GM21529 (cell line): ENCODE data around the gene ARHGEF19.
"Not testable (repeated sequence)": the region's sequence is repeated elsewhere in the genome, so short reads cannot be mapped to it uniquely, and the experiment has no call there.

ENCODE experiments used
- ATAC-seq: cut with Tn5 transposase; IDR thresholded peaks from one replicate; pipeline ENCODE4 v1.9.1; 2021; ENCODE audit not compliant: unreplicated experiment

ARHGEF19 gene

DNA sequence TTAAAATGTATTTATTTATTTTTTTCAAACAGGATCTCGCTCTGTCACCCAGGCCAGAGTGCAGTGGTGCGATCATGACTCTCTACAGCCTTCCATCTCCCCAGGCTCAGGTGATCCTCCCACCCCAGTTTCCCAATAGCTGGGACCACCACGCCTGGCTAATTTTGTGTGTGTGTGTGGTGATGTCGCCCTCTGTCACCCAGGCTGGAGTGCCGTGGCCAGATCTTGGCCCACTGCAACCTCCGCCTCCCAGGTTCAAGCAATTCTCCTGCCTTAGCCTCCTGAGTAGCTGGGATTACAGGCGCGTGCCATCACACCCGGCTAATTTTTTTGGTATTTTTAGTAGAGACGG lies 44.3 kb downstream of the ARHGEF19 start:
- not testable (repeated sequence) for ATAC-seq

DNA sequence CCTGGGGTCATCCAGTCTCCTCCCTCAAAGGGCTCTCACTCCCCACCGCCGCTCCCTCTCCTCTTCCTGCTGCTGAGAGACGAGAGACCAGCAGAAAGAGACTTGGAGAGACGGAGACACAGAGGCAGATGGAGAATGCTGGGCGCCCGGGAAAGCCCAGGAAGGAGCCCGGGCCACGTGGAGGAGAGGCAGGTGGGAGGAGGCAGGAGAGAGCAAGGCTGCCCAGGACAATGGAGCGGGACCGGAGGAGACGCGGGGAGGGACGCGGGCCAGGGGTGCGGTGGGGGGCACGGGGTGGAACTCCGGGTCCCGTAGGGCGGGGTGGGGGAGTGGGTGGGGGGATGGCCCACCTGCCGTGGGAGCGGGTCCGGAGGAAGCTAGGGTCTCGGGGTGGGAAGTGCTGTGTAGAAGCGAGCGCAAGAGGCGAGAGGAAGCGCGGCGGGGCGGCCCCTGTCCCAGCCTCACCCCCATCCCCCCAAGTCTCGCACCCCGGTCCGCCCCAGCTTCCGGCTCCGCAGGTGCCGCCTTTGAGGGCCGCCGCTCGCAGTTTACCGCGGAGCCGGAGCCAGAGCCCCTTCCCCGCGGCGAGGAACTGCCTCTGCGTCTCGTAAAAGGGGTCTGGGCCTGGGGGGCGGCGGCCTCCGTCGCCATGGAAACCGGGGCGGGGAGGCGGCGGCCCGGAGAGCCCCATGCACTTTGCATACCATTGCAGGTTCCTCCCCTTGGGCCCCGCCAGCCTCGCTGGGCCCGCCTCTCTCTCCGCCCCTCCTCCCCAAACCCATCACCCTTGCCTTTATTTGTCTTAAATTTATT lies 44.9 kb downstream of the ARHGEF19 start:
- ATAC-seq = no peak

DNA sequence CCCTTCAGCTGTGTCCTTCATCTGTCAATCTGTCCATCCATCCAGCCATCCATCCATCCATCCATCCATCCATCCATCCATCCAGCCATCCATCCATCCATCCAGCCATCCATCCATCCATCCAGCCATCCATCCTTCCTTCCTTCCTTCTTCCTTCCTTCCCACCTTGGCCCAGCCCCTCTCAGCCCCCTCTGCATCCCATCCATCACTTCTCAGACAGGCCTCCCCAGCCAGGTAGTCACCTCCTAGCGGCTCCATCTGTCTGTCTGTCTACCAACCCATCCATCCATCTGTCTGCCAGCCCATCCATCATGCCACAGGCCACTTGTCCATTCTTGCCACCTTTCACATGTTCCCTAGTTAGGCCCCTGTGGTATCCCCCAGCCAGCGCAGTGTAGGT lies 46.3 kb downstream of the ARHGEF19 start:
- ATAC-seq = no peak

DNA sequence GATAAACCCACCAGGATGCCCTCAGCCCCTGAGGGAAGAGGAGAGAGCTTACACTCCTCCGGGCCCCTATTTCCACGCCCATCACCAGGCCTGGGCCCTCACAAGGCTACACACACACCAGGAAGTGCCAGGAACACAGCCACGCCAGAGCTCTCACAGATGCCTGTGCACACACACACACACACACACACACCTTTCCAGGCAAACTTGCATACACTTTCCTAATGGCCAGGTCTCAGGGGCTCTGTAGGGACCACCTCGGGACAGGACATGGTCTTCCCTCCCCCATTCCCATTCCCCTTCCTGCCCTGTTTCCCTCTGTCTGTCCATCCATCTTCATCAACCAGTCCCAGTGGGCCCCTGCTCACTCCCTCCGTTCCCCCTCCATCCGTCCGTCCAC lies 46.9 kb downstream of the ARHGEF19 start:
- no peak for ATAC-seq

DNA sequence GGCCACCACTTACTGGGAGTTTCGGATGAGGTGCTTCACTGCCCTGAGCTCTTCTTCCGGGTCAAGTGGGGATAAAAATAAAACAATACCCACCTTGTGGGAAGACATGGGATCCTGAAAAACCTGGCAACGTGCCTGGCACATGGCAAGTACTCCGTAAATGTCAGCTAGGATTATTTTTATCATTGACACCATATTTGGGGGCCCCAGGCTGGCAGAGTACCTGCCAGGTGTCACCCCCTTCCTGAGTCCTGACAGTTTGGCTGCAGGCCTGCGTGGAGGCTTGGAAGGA lies 47.4 kb downstream of the ARHGEF19 start:
- ATAC-seq = no peak

DNA sequence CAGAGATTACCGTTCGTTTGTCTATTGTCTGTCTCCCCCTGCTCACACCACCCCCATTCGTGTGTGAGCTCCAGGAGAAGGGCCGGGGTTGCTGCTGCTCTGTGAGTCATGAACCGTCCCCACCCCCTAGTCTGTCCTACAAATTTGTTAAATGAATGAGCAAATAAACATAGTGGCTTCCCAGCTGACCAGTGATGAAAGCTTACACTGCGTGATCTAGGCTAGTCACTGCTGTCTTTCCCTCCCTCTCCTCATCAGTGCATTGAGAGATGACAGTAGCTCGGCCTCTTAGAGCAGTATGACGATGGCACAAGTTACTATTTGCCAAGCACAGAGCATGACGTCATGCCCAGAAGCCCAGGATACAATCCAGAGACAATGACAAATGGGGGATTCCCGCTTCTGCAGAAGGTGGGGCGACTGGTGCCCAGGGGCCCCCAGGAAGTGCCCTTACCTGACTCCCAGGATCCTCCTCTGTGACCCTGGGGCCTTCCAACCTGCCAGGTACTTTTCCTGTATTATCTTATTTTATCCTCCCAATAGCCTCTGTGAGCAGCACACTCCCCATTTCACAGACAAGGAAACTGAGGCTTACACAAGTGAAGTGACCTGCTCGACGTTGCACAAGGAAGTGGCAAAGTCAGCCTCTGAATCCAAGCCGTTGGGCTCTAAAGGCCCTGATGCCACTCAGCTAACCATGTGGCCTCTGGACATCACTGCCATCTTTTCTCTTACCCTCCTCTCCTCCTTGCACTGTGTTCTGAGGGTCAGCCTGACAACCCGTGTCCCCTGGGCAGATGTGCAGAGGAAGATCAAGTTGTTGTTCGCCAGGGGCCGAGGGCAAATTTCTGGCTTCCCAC lies 48.0 kb downstream of the ARHGEF19 start:
- ATAC-seq = no peak

DNA sequence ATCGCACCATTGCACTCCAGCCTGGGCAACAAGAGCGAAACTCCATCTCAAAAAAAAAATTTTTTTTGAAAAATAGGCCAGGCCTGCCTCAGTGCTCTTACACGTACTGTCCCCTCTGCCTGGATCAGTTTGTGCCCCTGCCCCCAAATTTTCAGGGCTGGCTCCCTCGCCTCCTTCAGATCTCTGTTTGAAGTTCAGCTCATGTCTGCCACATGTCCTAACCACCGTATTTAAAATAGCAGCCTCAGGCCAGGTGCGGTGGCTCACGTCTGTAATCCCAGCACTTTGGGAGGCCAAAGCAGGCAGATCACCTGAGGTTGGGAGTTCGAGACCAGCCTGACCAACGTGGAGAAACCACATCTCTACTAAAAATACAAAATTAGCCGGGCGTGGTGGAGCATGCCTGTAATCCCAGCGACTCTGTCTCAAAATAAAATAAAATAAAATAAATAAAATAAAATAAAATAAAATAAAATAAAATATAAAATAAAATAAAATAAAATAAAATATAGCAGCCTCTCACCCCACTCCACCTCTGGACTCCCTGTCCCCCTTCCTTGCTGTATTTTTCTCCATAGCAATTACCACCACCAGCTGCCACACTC lies 48.7 kb downstream of the ARHGEF19 start:
- ATAC-seq = not testable (repeated sequence)

DNA sequence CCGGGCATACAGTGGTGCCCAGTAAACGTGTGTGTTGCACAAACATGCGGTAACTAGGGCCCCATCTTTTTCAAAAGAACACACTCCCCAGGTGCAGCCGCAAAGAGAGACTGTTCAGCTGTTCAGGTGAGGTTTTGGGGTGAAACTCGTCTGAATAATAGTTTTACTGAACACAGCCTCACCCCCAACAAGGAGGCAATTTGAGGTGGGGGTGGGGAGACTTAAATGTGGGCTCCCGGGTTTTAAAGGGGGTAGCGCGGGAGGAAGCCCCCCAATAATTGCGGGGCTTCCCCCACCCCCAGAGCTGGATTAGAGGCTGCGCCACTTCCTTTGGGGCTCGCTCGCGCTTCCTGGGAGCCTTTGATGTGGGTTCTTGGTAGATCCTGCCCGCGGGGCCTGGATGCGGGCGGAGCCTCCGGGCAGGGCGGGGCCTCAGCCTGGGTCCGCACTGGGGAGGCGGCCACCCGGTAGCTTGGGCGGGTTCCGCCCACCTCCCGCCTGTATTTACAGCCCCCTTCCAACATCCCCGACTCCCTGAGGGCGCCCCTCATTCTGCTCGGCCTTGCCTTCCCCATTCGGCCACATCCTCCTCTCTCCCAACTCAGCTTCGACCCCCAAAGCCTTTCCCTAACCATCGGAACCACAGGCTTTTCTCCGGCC lies 50.2 kb downstream of the ARHGEF19 start:
- ATAC-seq = no peak

DNA sequence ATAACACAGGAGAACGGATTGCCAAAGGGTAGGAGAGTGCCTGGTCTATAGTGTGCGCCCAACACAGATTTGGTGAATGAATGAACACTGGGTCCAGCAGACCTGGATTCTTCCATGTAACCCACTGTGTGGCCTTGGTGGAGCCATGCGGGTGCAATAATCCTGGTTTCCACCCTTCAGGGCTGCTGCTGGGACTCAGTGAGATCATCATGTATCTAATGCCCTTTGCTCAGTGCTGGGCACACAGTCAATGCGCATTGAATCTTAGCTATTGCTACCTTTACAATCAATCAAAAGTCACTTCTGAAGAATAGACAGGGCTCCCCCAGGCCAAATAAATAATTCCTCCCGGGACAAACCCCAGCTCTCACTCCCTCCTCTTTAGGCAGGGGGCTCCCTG lies 50.7 kb downstream of the ARHGEF19 start:
- no peak for ATAC-seq

DNA sequence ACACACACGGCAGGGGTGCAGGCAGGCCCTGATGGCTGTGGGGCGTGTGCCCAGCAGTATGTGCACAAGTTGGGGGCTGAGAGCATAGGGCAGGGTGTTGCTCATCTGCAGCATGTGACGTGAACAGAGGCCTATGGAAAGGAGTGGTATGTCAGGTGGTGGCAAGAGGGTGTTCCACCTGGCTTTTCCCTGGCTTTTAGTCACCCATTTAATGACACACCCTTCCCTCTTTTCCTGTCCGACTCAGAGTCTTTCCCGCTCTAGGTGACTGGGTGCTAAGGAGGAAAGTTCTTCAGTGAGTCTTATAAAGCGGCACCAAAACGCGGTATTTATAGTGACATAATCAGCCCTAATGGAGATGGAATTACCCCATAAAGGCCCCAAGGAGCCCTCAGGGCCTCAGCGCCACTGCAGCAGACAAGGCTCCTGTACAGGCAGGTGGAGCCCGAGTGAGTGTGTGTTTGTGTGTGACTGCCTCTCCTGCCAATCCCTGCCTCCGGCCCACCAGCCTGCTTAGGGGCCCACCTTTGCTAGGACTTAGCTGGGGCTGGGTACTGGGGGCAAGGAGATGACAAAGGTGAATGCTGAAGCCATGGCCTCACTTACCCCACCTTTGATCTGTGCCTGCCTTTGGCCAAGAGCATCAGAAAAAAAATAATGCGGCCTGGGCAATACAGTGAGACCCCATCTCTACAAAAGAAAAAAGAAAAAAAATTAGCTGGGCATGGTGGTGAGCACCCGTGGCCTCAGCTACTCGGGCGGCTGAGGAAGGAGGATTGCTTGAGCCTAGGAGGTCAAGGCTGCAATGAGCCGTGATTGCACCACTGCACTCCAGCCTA lies 53.2 kb downstream of the ARHGEF19 start:
- ATAC-seq = no peak

DNA sequence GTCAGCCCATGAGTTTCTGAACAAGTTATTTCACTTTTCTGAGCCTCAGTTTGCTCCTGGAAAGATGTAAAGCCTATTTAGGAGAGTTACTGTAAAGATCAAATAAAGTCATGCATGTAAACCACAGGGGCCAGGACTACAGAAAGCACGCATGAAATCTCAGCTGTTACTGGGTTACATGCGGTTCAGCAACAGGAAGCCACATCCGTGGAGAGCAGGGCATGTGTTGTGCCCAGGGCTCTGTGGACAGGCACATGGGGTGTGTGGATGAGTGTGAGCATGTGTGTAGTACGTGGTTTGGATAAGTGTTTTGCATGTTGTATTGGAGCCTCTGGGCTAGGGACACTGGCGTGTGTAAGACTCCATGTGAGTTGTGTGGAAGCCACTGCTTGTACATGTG lies 54.4 kb downstream of the ARHGEF19 start:
- no peak for ATAC-seq

DNA sequence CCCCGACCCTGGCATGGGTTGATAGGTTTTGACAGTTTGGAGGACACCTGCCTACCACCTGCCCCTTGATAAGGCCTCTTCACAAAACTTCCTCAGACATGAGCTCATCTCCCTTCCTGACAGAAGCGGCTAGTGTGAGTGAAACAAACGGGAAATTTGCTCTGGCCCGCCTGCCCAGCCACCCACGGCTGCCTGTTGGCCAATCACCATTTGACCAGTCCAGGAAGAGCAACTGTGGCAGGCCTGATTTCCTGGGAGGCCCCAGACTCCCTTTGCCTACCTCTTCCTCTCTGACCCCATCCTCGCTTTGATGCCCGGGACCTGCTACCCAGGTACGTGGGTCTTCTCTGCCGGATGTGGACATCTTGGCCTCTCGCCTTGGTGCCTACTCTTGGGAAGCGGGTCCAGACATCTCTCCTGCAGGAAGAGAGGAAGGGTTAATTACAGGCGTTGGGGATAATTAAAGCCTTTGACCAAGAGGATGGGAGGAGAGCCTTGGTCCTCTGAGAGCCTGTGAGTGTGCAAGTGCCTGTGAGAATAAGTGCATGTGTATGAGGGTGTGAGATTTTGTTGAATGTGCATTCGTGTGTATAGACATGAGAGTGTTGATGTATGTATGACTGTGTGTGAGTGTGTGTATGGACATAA lies 55.5 kb downstream of the ARHGEF19 start:
- ATAC-seq = no peak

DNA sequence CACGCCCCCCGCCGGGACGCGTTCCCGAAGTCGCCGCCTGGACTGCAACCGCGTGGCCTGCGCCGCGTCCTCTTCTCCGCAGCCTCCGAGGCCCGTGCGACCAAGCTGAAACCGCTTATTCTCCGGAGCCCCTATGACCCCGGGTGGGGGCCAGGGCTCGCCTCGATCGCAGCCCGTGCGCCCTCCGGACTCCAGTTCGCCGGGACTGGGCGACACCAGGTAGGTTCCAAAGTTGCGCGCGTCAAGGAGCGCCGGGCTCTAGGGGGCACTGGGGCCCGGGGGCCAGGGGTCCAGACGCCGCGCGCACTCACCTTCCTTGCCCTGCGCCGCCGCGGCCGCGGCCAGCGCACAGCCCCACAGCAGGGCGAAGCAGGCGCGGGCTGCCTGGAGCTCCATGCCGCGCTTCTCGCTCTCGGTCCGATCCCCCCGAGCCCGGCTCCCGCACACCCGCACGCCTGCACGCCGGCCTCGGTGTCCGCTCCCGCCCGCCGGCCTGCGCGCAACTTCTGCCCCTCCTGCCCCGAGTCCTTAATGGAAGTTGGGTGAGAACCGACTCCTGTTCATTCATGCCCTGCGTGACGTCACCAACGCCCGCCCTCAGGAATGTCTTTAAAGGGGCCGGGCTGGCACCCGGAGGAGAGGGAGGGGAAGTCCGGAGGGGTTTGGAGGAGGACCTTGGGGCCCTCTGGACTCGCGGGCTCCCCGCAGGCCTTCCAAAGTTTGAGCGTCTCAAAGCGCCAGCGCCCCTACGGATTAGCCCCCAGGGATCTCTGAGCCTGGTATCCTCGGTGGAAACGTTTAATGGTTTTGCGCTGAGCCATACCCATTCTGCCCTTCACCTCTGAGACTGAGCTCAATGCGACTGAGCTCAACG lies 56.7 kb downstream of the ARHGEF19 start, which contains the start of gene EPHA2:
Gene EPHA2 (minus strand): TSS at position 533 of the 874 bp plus-strand sequence. CDS start 137 bp downstream, at position 396.
- ATAC-seq = no peak

DNA sequence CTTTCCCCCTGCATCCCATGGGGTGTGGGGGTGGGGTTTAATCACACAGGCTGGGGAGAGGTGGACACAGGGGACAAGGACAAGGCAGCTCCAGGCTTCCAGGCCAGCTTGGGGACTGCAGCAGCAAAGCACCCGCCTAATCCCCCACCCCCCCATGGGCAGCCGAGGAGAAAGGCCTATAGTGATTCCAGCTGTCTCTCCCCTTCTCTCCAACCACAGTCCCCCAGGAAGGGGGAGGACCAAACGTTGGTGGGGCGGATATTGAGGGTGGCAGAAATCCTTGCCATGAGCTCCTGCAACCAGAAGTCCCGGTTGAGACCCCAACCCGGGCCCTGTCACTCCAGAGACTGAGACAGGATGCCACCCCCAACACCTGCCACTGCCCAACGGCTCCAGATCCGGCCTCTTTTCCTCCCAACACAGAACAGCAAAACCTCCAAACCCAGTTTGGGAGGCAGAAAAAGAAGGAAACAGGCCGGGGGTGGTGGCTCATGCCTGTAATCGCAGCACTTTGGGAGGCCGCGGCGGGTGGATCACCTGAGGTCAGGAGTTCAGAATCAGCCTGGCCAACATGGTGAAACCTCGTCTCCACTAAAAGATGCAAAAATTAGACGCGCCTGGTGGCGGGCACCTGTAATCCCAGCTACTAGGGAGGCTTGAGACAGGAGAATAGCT lies 58.3 kb downstream of the ARHGEF19 start:
- ATAC-seq = no peak

DNA sequence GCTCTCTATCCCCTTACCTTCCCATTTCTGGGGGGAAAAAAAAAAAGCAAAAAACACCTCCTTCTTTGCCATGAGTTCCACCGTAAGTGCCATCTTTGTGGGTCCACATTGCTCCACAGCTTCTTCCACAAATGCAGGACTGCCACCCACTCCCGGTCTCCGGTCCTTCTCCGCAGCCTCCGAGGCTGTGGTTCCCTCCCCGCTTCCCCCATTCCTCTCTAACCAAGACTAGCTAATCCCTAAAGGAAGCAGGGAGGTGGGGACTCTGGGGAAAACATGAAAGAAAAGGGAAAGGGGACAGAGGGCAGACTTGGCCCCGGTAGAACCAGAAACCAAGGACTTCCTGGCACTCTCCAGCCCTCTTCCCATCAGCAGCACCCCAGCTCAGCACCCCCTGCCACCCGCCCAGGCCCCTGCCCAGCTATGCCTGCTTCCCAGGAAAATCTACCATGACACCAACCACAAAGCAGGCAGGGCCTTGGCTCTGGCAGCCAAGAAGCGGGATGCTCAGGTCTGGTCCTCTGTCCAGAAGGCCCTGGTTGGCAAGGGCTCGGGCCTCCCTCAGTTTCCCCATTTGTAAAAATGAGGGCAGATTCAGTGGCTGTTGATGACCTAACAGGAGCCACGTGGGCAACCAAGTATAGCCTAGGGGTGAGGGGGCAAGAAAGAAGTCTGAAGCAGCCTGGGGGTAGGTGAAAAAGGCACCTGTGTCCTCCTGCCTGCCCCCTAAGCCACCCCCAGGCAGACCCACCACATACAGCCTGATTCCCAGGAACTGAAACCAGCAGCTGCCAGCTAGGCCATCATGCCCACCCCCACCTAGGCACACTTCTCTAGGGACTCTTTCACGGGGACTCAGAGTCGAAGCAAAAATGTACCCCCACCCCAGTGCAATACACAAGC lies 59.1 kb downstream of the ARHGEF19 start:
- no peak for ATAC-seq

DNA sequence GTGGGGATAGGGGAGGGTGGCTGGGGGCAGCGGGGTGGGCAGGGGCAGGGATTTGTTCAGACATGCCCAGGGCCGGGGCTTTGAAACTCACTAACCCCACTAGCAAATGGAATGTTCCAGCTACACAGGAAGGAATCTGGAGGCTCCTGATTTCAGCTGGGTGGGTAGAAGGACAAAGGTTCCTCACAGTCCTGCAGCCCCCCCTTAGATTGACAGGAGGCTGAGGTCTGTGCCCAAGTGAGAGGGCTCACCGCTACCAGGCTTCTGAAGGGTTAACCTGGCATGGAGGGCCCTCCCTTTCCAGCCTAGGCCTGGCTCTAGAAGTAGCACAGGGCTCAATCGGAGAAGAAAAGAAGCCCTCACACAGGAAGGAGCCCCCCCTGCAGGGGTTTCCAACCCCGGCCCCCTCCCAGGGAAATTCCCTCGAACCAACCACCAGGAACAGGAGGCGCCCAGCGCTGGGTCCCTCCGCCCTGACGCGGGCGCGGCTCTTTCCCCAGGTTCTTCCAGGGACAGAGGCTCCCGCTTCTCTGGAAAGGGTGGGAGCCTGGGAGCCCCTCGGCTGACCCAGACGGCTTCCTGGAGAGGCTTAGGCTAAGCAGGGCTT lies 59.9 kb downstream of the ARHGEF19 start:
- ATAC-seq = no peak

DNA sequence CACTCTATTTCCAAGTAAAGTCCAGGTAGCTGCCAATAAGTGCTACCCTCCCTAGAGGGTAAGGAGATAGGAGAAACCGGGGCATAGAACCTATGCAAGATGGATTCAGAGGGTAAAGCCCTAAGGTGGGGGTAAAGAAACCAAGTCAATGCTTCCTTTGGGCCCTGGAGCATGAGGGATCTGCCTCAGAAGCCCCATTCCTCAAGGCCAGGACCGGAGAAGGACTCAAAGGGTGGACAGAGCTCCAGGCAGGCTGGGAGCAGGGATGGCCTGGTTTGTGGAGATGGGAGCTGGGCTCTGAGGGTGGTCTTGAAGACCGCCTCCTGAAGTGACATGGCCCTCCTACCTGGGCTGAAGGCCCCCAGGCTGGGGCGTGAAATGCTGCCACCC lies 60.5 kb downstream of the ARHGEF19 start:
- ATAC-seq = no peak
